Endothelial cell of umbilical vein (primary cell): ENCODE measurements around the gene ESRRA. TPM values are rescaled to one million over a fixed set of nuclear protein-coding genes. Genes with fewer than 3 reads are reported as not detected.

Experiments
- BruUV-seq: library from RNA; stranded (reverse); fragments of 400-500 nt; replicated peaks from 2 replicates; lab custom pipeline; 2021; lab: Mats Ljungman, UMichigan
- CTCF ChIA-PET: fragments of 300-600, 350-600 bp; sonication (Branson Sonifier 250); formaldehyde crosslinking; loops from one replicate; lab custom pipeline; 2021; ENCODE audit warnings: antibody characterized with exemption, inconsistent platforms; lab: Charles Lee
- POLR2A ChIA-PET: fragments of 300-600, 350-600 bp; sonication (Branson Sonifier 250); formaldehyde crosslinking; loops from one replicate; lab custom pipeline; 2021; ENCODE audit warnings: antibody characterized with exemption, inconsistent platforms; lab: Charles Lee
- DNase-seq: peaks from one replicate; pipeline ENCODE4 v3.0.0-alpha.2; 2011; ENCODE audit warnings: low read depth, low spot score
- FAIRE-seq: peaks from 2 replicates; lab custom pipeline; 2011; peaks lifted over from hg19 to GRCh38; lab: Jason Lieb, UNC
- H2AFZ ChIP-seq: 2 replicates; pipeline ENCODE4 v1.6.0; 2012; ENCODE audit warnings: low read depth, low read length, control low read depth, inconsistent platforms
- H3K27ac ChIP-seq: 2 replicates; pipeline ENCODE4 v1.5.1; 2011; ENCODE audit warnings: low read depth, mild to moderate bottlenecking, control low read depth, low read length, moderate library complexity; ENCODE audit not compliant: insufficient read depth
- H3K27me3 ChIP-seq, 2 experiments: 2 replicates each; pipeline versions ENCODE4 v1.6.0 to v1.6.1; 2011; ENCODE audit warnings: low read length in 2 of 2, mixed read lengths in 1 of 2; ENCODE audit not compliant: control insufficient read depth in 2 of 2, insufficient read depth in 2 of 2
- H3K36me3 ChIP-seq, 2 experiments: 2 replicates in 1 of 2; 3 replicates in 1 of 2; pipeline ENCODE4 v1.5.1; 2011; ENCODE audit warnings: low read length in 2 of 2, mild to moderate bottlenecking in 1 of 2, moderate library complexity in 1 of 2; ENCODE audit not compliant: control insufficient read depth in 2 of 2, insufficient read depth in 2 of 2; ENCODE audit errors: extremely low read depth in 1 of 2
- H3K4me1 ChIP-seq: 3 replicates; pipeline ENCODE4 v1.5.1; 2011; ENCODE audit warnings: mild to moderate bottlenecking, low read length; ENCODE audit not compliant: control insufficient read depth, insufficient read depth; ENCODE audit errors: extremely low read depth
- H3K4me2 ChIP-seq: 2 replicates; pipeline ENCODE4 v1.6.1; 2011; ENCODE audit warnings: low read length, control low read depth, mixed read lengths; ENCODE audit not compliant: insufficient read depth
- H3K4me3 ChIP-seq, 3 experiments: fragments of 200-600 bp in 1 of 3; sonication (generic), shearing (Covaris generic) in 1 of 3; replicated peaks in 1 of 3; 2 replicates each; pipeline ENCODE4 v1.5.1; 2011 to 2016; ENCODE audit warnings: control low read depth in 3 of 3, low read length in 3 of 3, mild to moderate bottlenecking in 2 of 3, inconsistent platforms in 1 of 3, low read depth in 1 of 3, moderate library complexity in 1 of 3; ENCODE audit not compliant: insufficient read depth in 1 of 3
- H3K79me2 ChIP-seq: 2 replicates; pipeline ENCODE4 v1.6.0; 2012; ENCODE audit warnings: low read length, inconsistent platforms; ENCODE audit not compliant: control insufficient read depth, insufficient read depth
- H3K9ac ChIP-seq: replicated peaks from 2 replicates; pipeline ENCODE3; 2011; ENCODE audit warnings: low read length, control low read depth; ENCODE audit not compliant: insufficient read depth; ENCODE audit errors: extremely low read depth
- H3K9me1 ChIP-seq: replicated peaks from 3 replicates; pipeline ENCODE4 v1.6.0; 2011; ENCODE audit warnings: mild to moderate bottlenecking, low read length; ENCODE audit not compliant: control insufficient read depth, insufficient read depth; ENCODE audit errors: extremely low read depth
- H3K9me3 ChIP-seq: replicated peaks from 2 replicates; pipeline ENCODE4 v1.5.1; 2012; ENCODE audit warnings: low read length, inconsistent platforms; ENCODE audit not compliant: control insufficient read depth, insufficient read depth
- H4K20me1 ChIP-seq: replicated peaks from 2 replicates; pipeline ENCODE3; 2011; ENCODE audit warnings: mild to moderate bottlenecking, low read length; ENCODE audit not compliant: control insufficient read depth, insufficient read depth; ENCODE audit errors: extremely low read depth
- EZH2 ChIP-seq: IDR thresholded peaks from 2 replicates; pipeline ENCODE4 v1.6.1; 2012; ENCODE audit warnings: borderline replicate concordance, low read depth, mild to moderate bottlenecking, moderate library complexity, low read length, inconsistent platforms; ENCODE audit not compliant: severe bottlenecking
- FOS ChIP-seq: IDR thresholded peaks from 2 replicates; pipeline ENCODE4 v1.6.1; 2011; ENCODE audit warnings: mild to moderate bottlenecking, low read length, moderate library complexity, borderline replicate concordance; ENCODE audit not compliant: insufficient read depth
- POLR2AphosphoS5 ChIP-seq: IDR thresholded peaks from 2 replicates; pipeline ENCODE4 v1.6.1; 2012; ENCODE audit warnings: low read depth, mild to moderate bottlenecking, control low read depth, low read length, moderate library complexity; ENCODE audit not compliant: insufficient read depth
- dilution Hi-C: fragments of 300-500 bp; cut with MboI; formaldehyde crosslinking; loops from one replicate; pipeline ENCODE4 v1.15.0; 2019; ENCODE audit warnings: low sequenced_read_pairs; ENCODE audit not compliant: extremely low pct_ligation_motif_present
- intact Hi-C: fragments of 100-400 bp; cut with micrococcal nuclease; formaldehyde crosslinking; loops from one replicate; pipeline ENCODE4 v1.10.0; 2022
- polyA plus RNA-seq, 4 experiments: library from polyadenylated mRNA; depleted of rRNA in 3 of 4; stranded (reverse) in 3 of 4; unstranded in 1 of 4; fragments of >200 nt; gene quantifications; 2 replicates each; pipeline versions ENCODE4 v1.2.1 to v1.2.3, GENCODE V29; 2011 to 2012; ENCODE audit warnings: missing spikeins in 1 of 4
- total RNA-seq: library from RNA; stranded (reverse); gene quantifications from 2 replicates; pipeline ENCODE4 v1.2.3, GENCODE V29; 2021
- TF ChIP-seq, protein P1 (sequence below): IDR thresholded peaks from 2 replicates; pipeline ENCODE4 v1.6.1; 2011; ENCODE audit not compliant: insufficient read depth, insufficient read length

Gene ESRRA
- total and polyA plus RNA-seq, 2 donors (not counting 3 experiments of a cell fraction or from before 2014, with no cell fraction given): 17.2 to 37.4 TPM

GRCh38 chr11:64291752-64292459 is 13.4 kb upstream of the ESRRA start:
- DNase-seq (no peak), FAIRE-seq (no peak)
- dilution Hi-C loops: no loop called here
- Histone ChIP-seq H2AFZ (no peak overlapping the region), H3K79me2 (no peaks in the 10 kb centered on the region), H3K4me3 (no peak overlapping the region), H3K9ac (no peak overlapping the region), H3K4me1 (no peaks in the 10 kb centered on the region), H3K27ac (no peak overlapping the region), H3K9me1 (no peaks in the 10 kb centered on the region), H4K20me1 (no peaks in the 10 kb centered on the region), H3K9me3 (no peaks in the 10 kb centered on the region), H3K4me2 (no peak overlapping the region), H3K27me3 (peaks cover 49 to 61% of the 10 kb centered on the region in 2 experiments), H3K36me3 (no peaks in the 10 kb centered on the region)
- ChIA-PET CTCF (interaction anchor here (1.7 to 4.5 kb wide), 3 partner anchors 9 to 13 kb away, joined by 10 to 23 read pairs (median 17); partner anchors contain the start of genes CATSPERZ and ESRRA), POLR2A (no interaction called here)
- TF ChIP-seq EZH2 (peak; percentile 99), FOS (no peak), POLR2AphosphoS5 (no peak)
- TF ChIP-seq, protein P1, sequence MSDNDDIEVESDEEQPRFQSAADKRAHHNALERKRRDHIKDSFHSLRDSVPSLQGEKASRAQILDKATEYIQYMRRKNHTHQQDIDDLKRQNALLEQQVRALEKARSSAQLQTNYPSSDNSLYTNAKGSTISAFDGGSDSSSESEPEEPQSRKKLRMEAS: no peak
- intact Hi-C loops: no loop called here
- no TSS peak for BruUV-seq
